ENCODE results near the gene SSU72.

SSU72 gene

DNA sequence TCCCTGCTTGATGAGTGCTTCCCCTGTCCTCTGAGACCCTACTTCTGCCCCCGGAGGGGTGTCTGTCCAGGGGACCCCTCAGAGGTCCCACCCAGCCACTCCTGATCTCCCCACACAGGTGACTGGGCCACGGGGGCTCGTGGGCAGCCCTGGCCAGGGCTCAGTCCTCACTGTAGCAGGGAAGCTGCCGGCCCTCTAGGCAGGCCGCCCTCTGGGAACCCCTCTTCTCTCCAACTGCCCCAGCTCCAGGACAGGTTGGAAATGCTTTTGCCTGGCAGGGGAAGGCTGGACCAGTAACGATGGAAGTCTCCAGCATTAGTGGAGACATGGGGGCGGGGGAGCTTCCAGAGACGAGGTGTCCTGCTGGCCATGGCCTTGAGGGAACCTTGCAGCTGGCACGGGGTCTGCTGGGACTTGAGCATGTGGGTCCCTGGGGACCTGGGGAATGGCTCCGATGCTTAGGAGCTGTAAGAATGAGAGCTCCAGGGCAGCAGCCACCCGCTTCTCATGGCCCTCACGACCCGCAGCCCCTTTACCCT, 28.4 kb upstream of the SSU72 start:
- Histone ChIP-seq H3K4me1 (ENCODE audit: insufficient read depth, low read length) (no peaks in the 10 kb centered on the region), H3K79me2 (ENCODE audit: insufficient read depth, low read length) (no peaks in the 10 kb centered on the region), H4K20me1 (ENCODE audit: insufficient read depth, low read length) (no peaks in the 10 kb centered on the region), H3K4me3 (ENCODE audit: low read depth in 1 of 2, low read length in 2 of 2) (no peak overlapping the region), H3K9ac (ENCODE audit: low read depth, low read length) (no peak overlapping the region), H3K27ac (ENCODE audit: low read length) (no peak overlapping the region), H3K9me3 (ENCODE audit: insufficient read depth, low read length, severe bottlenecking) (no peaks in the 10 kb centered on the region), H2AFZ (ENCODE audit: low read depth, low read length) (no peak overlapping the region), H3K4me2 (ENCODE audit: insufficient read depth, low read length) (no peak overlapping the region), H3K27me3 (ENCODE audit: insufficient read depth, low read length, poor library complexity) (no peaks in the 10 kb centered on the region), H3K36me3 (ENCODE audit: insufficient read depth, low read length) (no peaks in the 10 kb centered on the region)
- DNase-seq (no peak), ATAC-seq (ENCODE audit: insufficient read depth, low read depth) (no peak)
- TF ChIP-seq, protein P1, sequence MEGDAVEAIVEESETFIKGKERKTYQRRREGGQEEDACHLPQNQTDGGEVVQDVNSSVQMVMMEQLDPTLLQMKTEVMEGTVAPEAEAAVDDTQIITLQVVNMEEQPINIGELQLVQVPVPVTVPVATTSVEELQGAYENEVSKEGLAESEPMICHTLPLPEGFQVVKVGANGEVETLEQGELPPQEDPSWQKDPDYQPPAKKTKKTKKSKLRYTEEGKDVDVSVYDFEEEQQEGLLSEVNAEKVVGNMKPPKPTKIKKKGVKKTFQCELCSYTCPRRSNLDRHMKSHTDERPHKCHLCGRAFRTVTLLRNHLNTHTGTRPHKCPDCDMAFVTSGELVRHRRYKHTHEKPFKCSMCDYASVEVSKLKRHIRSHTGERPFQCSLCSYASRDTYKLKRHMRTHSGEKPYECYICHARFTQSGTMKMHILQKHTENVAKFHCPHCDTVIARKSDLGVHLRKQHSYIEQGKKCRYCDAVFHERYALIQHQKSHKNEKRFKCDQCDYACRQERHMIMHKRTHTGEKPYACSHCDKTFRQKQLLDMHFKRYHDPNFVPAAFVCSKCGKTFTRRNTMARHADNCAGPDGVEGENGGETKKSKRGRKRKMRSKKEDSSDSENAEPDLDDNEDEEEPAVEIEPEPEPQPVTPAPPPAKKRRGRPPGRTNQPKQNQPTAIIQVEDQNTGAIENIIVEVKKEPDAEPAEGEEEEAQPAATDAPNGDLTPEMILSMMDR (IDR thresholded peaks at IDR 0.05; ENCODE audit: borderline replicate concordance, extremely low read depth, low read length, poor library complexity, severe bottlenecking): no peak
- TF ChIP-seq EZH2 (IDR thresholded peaks at IDR 0.05; ENCODE audit: borderline replicate concordance, low read depth, low read length, severe bottlenecking): no peak

- H3K4me1 ChIP-seq (ENCODE audit: insufficient read depth, low read length): no peaks in the 10 kb centered on the region
- no peak overlapping the region for H3K4me3 ChIP-seq (ENCODE audit: low read depth in 1 of 2, low read length in 2 of 2)
- H3K79me2 ChIP-seq (ENCODE audit: insufficient read depth, low read length): no peaks in the 10 kb centered on the region
- H3K36me3 ChIP-seq (ENCODE audit: insufficient read depth, low read length): no peaks in the 10 kb centered on the region
- H3K4me2 ChIP-seq (ENCODE audit: insufficient read depth, low read length): no peak overlapping the region
- ATAC-seq (ENCODE audit: insufficient read depth, low read depth) (no peak), DNase-seq (no peak)
- no peak overlapping the region for H3K27ac ChIP-seq (ENCODE audit: low read length)
- H4K20me1 ChIP-seq (ENCODE audit: insufficient read depth, low read length): no peaks in the 10 kb centered on the region
- H3K9ac ChIP-seq (ENCODE audit: low read depth, low read length): no peak overlapping the region
- H3K9me3 ChIP-seq (ENCODE audit: insufficient read depth, low read length, severe bottlenecking): no peaks in the 10 kb centered on the region
- TF ChIP-seq, protein P1 (IDR thresholded peaks at IDR 0.05; ENCODE audit: borderline replicate concordance, extremely low read depth, low read length, poor library complexity, severe bottlenecking): no peak
- no peak for TF ChIP-seq EZH2 (IDR thresholded peaks at IDR 0.05; ENCODE audit: borderline replicate concordance, low read depth, low read length, severe bottlenecking)
- H3K27me3 ChIP-seq (ENCODE audit: insufficient read depth, low read length, poor library complexity): no peaks in the 10 kb centered on the region
- H2AFZ ChIP-seq (ENCODE audit: low read depth, low read length): no peak overlapping the region
Observed at GRCh38 chr1:1602304-1602967, 27.8 kb upstream of the SSU72 start.

GRCh38 chr1:1601564-1602303, 27.1 kb upstream of the SSU72 start:
- Histone ChIP-seq H3K4me2 (ENCODE audit: insufficient read depth, low read length) (no peak overlapping the region), H3K79me2 (ENCODE audit: insufficient read depth, low read length) (no peaks in the 10 kb centered on the region), H3K4me3 (ENCODE audit: low read depth in 1 of 2, low read length in 2 of 2) (no peak overlapping the region)

More at GRCh38 chr1:1601564-1602303, 27.1 kb upstream of the SSU72 start:
- no peaks in the 10 kb centered on the region for H3K9me3 ChIP-seq (ENCODE audit: insufficient read depth, low read length, severe bottlenecking)
- no peaks in the 10 kb centered on the region for H4K20me1 ChIP-seq (ENCODE audit: insufficient read depth, low read length)
- ATAC-seq (ENCODE audit: insufficient read depth, low read depth): no peak
- no peaks in the 10 kb centered on the region for H3K36me3 ChIP-seq (ENCODE audit: insufficient read depth, low read length)
- DNase-seq: no peak
- TF ChIP-seq EZH2 (IDR thresholded peaks at IDR 0.05; ENCODE audit: borderline replicate concordance, low read depth, low read length, severe bottlenecking): no peak
- TF ChIP-seq, protein P1 (IDR thresholded peaks at IDR 0.05; ENCODE audit: borderline replicate concordance, extremely low read depth, low read length, poor library complexity, severe bottlenecking): no peak
- no peak overlapping the region for H2AFZ ChIP-seq (ENCODE audit: low read depth, low read length)
- H3K27ac ChIP-seq (ENCODE audit: low read length): no peak overlapping the region
- no peaks in the 10 kb centered on the region for H3K27me3 ChIP-seq (ENCODE audit: insufficient read depth, low read length, poor library complexity)
- H3K4me1 ChIP-seq (ENCODE audit: insufficient read depth, low read length): no peaks in the 10 kb centered on the region
- no peak overlapping the region for H3K9ac ChIP-seq (ENCODE audit: low read depth, low read length)
